GM23338 (cell line): Measurements from ENCODE around the gene TMEM154. TPM values are rescaled to one million over a fixed set of nuclear protein-coding genes. Genes with fewer than 3 reads are reported as not detected.

ENCODE experiments used
- ATAC-seq: fragments of 200-7000 bp; cut with Tn5 transposase; 3 replicates; pipeline ENCODE4 v1.9.1; 2020
- DNase-seq: peaks from one replicate; pipeline ENCODE4 v3.0.0-alpha.2; 2015; ENCODE audit warnings: low spot score
- H2AFZ ChIP-seq: fragments of 200-600 bp; sonication (generic); 2 replicates; pipeline ENCODE4 v1.8.0; 2016; ENCODE audit warnings: antibody characterized with exemption, mild to moderate bottlenecking, moderate library complexity
- H3F3A ChIP-seq: fragments of 200-600 bp; sonication (generic); replicated peaks from 2 replicates; pipeline ENCODE4 v1.8.0; 2017; ENCODE audit warnings: antibody characterized with exemption, mixed run types, low read depth
- H3K27ac ChIP-seq: fragments of 200-600 bp; sonication (generic); 2 replicates; pipeline ENCODE4 v1.6.1; 2016; ENCODE audit warnings: low read depth
- H3K27me3 ChIP-seq: fragments of 200-600 bp; sonication (generic); 2 replicates; pipeline ENCODE4 v1.8.0; 2016; ENCODE audit warnings: mild to moderate bottlenecking, mixed run types, moderate library complexity; ENCODE audit not compliant: insufficient read depth
- H3K36me3 ChIP-seq: fragments of 200-600 bp; sonication (generic); 2 replicates; pipeline ENCODE4 v1.8.0; 2016; ENCODE audit warnings: mild to moderate bottlenecking; ENCODE audit not compliant: insufficient read depth
- H3K4me1 ChIP-seq: fragments of 200-600 bp; sonication (generic); 2 replicates; pipeline ENCODE4 v1.8.0; 2016; ENCODE audit warnings: mild to moderate bottlenecking, moderate library complexity; ENCODE audit not compliant: insufficient read depth
- H3K4me2 ChIP-seq: fragments of 200-600 bp; sonication (generic); 2 replicates; pipeline ENCODE4 v1.7.1; 2017; ENCODE audit warnings: mixed run types
- H3K4me3 ChIP-seq: fragments of 200-600 bp; sonication (generic); 2 replicates; pipeline ENCODE4 v1.6.1; 2016; ENCODE audit warnings: mixed run types
- H3K79me2 ChIP-seq: fragments of 200-600 bp; sonication (generic); replicated peaks from 2 replicates; pipeline ENCODE4 v1.8.0; 2017; ENCODE audit warnings: mild to moderate bottlenecking; ENCODE audit not compliant: insufficient read depth
- H3K9me2 ChIP-seq: fragments of 200-600 bp; sonication (generic); 2 replicates; pipeline ENCODE4 v1.8.0; 2017; ENCODE audit not compliant: insufficient read depth
- H4K20me1 ChIP-seq: fragments of 200-600 bp; sonication (generic); replicated peaks from 2 replicates; pipeline ENCODE4 v1.8.0; 2017; ENCODE audit warnings: mild to moderate bottlenecking; ENCODE audit not compliant: insufficient read depth
- H3K27ac Mint-ChIP-seq: 2 replicates; pipeline ENCODE4 v1.8.0; 2020; ENCODE audit warnings: inconsistent platforms, mild to moderate bottlenecking, moderate library complexity, mixed read lengths
- H3K27me3 Mint-ChIP-seq: 3 replicates; pipeline ENCODE4 v1.8.0; 2022; ENCODE audit warnings: low read depth, mild to moderate bottlenecking, moderate library complexity, mixed read lengths, inconsistent platforms; ENCODE audit not compliant: insufficient read depth, poor library complexity
- H3K36me3 Mint-ChIP-seq: 3 replicates; pipeline ENCODE4 v1.8.0; 2021; ENCODE audit warnings: low read depth, mild to moderate bottlenecking, inconsistent platforms, moderate library complexity, mixed read lengths
- H3K4me1 Mint-ChIP-seq: 3 replicates; pipeline ENCODE4 v1.8.0; 2020; ENCODE audit warnings: mild to moderate bottlenecking, inconsistent platforms, mixed read lengths
- H3K4me3 Mint-ChIP-seq: 3 replicates; pipeline ENCODE4 v1.8.0; 2021; ENCODE audit warnings: moderate library complexity, mild to moderate bottlenecking, inconsistent platforms, mixed read lengths
- H3K9me3 Mint-ChIP-seq: 3 replicates; pipeline ENCODE4 v1.8.0; 2020; ENCODE audit warnings: moderate library complexity, mild to moderate bottlenecking, inconsistent platforms, mixed read lengths
- CREB1 ChIP-seq: fragments of 250-450 bp; sonication (Bioruptor Pico); IDR thresholded peaks from 2 replicates; pipeline ENCODE4 v1.5.0; 2020; ENCODE audit warnings: low read depth, mild to moderate bottlenecking, moderate library complexity
- CTCF ChIP-seq, 2 experiments: fragments of 200-600 bp in 1 of 2; sonication (generic) in 1 of 2; conservative IDR thresholded peaks; 2 replicates each; pipeline versions ENCODE4 v1.5.1 to v1.6.1; 2016 to 2017; ENCODE audit warnings: antibody characterized with exemption in 2 of 2, low read depth in 2 of 2, mild to moderate bottlenecking in 2 of 2, moderate library complexity in 1 of 2
- ETS1 ChIP-seq: IDR thresholded peaks from 2 replicates; pipeline ENCODE4 v1.6.1; 2016; ENCODE audit warnings: antibody characterized with exemption
- EZH2 ChIP-seq: fragments of 200-600 bp; sonication (generic); IDR thresholded peaks from one replicate; pipeline ENCODE4 v1.8.0; 2017; ENCODE audit warnings: antibody characterized with exemption, mild to moderate bottlenecking, low read depth; ENCODE audit not compliant: unreplicated experiment
- EZH2phosphoT487 ChIP-seq: fragments of 200-600 bp; sonication (generic); IDR thresholded peaks from one replicate; pipeline ENCODE4 v1.8.1; 2018; ENCODE audit warnings: antibody characterized with exemption; ENCODE audit not compliant: unreplicated experiment
- JUNB ChIP-seq: IDR thresholded peaks from one replicate; pipeline ENCODE4 v1.6.1; 2016; ENCODE audit warnings: antibody characterized with exemption; ENCODE audit not compliant: unreplicated experiment
- NANOG ChIP-seq: IDR thresholded peaks from 2 replicates; pipeline ENCODE4 v1.6.1; 2016; ENCODE audit warnings: antibody characterized with exemption, borderline replicate concordance
- POLR2AphosphoS5 ChIP-seq: IDR thresholded peaks from 2 replicates; pipeline ENCODE4 v1.6.1; 2016; ENCODE audit warnings: antibody characterized with exemption, low read depth
- REST ChIP-seq: IDR thresholded peaks from one replicate; pipeline ENCODE4 v1.6.1; 2018; ENCODE audit warnings: antibody characterized with exemption; ENCODE audit not compliant: unreplicated experiment
- STAT1 ChIP-seq: IDR thresholded peaks from one replicate; pipeline ENCODE4 v1.6.1; 2016; ENCODE audit warnings: antibody characterized with exemption; ENCODE audit not compliant: unreplicated experiment
- ZNF114 ChIP-seq: fragments of 250-450 bp; sonication (Bioruptor Pico); IDR thresholded peaks from 2 replicates; pipeline ENCODE4 v1.5.0; 2020; ENCODE audit warnings: mild to moderate bottlenecking, moderate library complexity
- ZNF331 ChIP-seq: fragments of 250-450 bp; sonication (Bioruptor Pico); IDR thresholded peaks from 2 replicates; pipeline ENCODE4 v1.5.0; 2020; ENCODE audit warnings: low read depth, mild to moderate bottlenecking, moderate library complexity
- ZNF462 ChIP-seq: fragments of 250-450 bp; sonication (Bioruptor Pico); IDR thresholded peaks from 2 replicates; pipeline ENCODE4 v1.5.0; 2020; ENCODE audit warnings: mild to moderate bottlenecking, moderate library complexity
- polyA plus RNA-seq: library from polyadenylated mRNA; unstranded; fragments of >200 nt; fragmentation: Nextera tagmentation; extraction: Ambion mirVana; gene quantifications from 2 replicates; pipeline ENCODE4 v1.2.1, GENCODE V29; 2016
- total RNA-seq: library from RNA; depleted of rRNA; stranded (reverse); fragments of >200 nt; shearing (Covaris generic); gene quantifications from 2 replicates; pipeline ENCODE4 v1.2.3, GENCODE V29; 2014

The TMEM154 gene
- total and polyA plus RNA-seq, 2 experiments from 2014 or later: 1.0 to 1.7 TPM

GRCh38 chr4:152668338-152668964, 11.3 kb downstream of the TMEM154 start:
- H3K36me3 ChIP-seq: no peaks in the 10 kb centered on the region
- H3K27me3 Mint-ChIP-seq: peaks cover 3% of the 10 kb centered on the region
- H3K27ac Mint-ChIP-seq: no peak overlapping the region
- TF ChIP-seq REST (no peak), ZNF114 (CRISPR knock-in tag) (no peak), EZH2phosphoT487 (no peak), JUNB (no peak), ZNF462 (CRISPR knock-in tag) (no peak), CREB1 (CRISPR knock-in tag) (no peak), NANOG (no peak), CTCF (conservative IDR thresholded peaks at IDR 0.05; ENCODE audit: low read depth in 2 of 2) (no peak), POLR2AphosphoS5 (no peak), EZH2 (no peak), ZNF331 (CRISPR knock-in tag) (no peak), STAT1 (no peak), ETS1 (no peak)
- ATAC-seq (peak; percentile 82), DNase-seq (peak; percentile 24)
- no peak overlapping the region for H3K4me3 ChIP-seq
- H4K20me1 ChIP-seq: no peaks in the 10 kb centered on the region
- no peak overlapping the region for H3K27ac ChIP-seq
- peaks cover 29% of the 10 kb centered on the region for H3K4me1 ChIP-seq
- peaks cover 19% of the 10 kb centered on the region for H3K4me1 Mint-ChIP-seq
- no peaks in the 10 kb centered on the region for H3K27me3 ChIP-seq
- H2AFZ ChIP-seq: peak overlapping the region; percentile 95; the same call in 1 of the 2 replicates
- H3F3A ChIP-seq: no peaks in the 10 kb centered on the region
- H3K9me3 Mint-ChIP-seq: no peaks in the 10 kb centered on the region
- no peaks in the 10 kb centered on the region for H3K79me2 ChIP-seq
- H3K4me3 Mint-ChIP-seq: no peak overlapping the region
- no peaks in the 10 kb centered on the region for H3K36me3 Mint-ChIP-seq
- H3K9me2 ChIP-seq: no peaks in the 10 kb centered on the region
- no peak overlapping the region; the same call in 1 of the 2 replicates for H3K4me2 ChIP-seq
